ENCODE measurements around the gene ZNF398. TPM values are rescaled to one million over a fixed set of nuclear protein-coding genes. Genes with fewer than 3 reads are reported as not detected.

The ZNF398 gene
- total and polyA plus RNA-seq, 9 of the 15 experiments (the other 6 are each of a cell fraction or from before 2014, with no cell fraction given): 4.0 to 18.6 (median 10.4) TPM

GRCh38 chr7:149130572-149131198 is 16.6 kb upstream of the ZNF398 start (continued):
- no peak for TF ChIP-seq HES1 (IDR thresholded peaks at IDR 0.05; ENCODE audit: low read depth)
- TF ChIP-seq NONO (IDR thresholded peaks at IDR 0.05; ENCODE audit: low read depth in 2 of 2, low read length in 1 of 2): no peak
- TF ChIP-seq CBX3 (IDR thresholded peaks at IDR 0.05; ENCODE audit: borderline replicate concordance in 1 of 2, low read length in 2 of 2): peak in 1 of 2 experiments; percentile 94; a peak in 2 of 3 replicates
- TF ChIP-seq KLF6 (CRISPR knock-in tag; IDR thresholded peaks at IDR 0.05; ENCODE audit: borderline replicate concordance): no peak
- TF ChIP-seq TRIM28 (IDR thresholded peaks at IDR 0.05): peak; percentile 91; the same call in 1 of the 2 replicates
- TF ChIP-seq FOSL1 (tag; conservative IDR thresholded peaks at IDR 0.05): no peak
- TF ChIP-seq CEBPZ (IDR thresholded peaks at IDR 0.05; ENCODE audit: borderline replicate concordance, low read depth, low read length): no peak
- peak; percentile 54 to 63; a peak in 2 of 4 replicates for TF ChIP-seq TRIM24 (IDR thresholded peaks at IDR 0.05)
- TF ChIP-seq ZNF217 (CRISPR knock-in tag; IDR thresholded peaks at IDR 0.05): no peak

Measured in K562 (cell line).